ENCODE measurements around the gene TRIP4.

Gene TRIP4

GRCh38 chr15:64500695-64501395, 113.2 kb downstream of the TRIP4 start:
- Histone ChIP-seq H3K4me1 (no peaks in the 10 kb centered on the region), H3K9me3 (no peaks in the 10 kb centered on the region), H3K4me3 (no peak overlapping the region), H3K36me3 (replicated peaks) (peaks cover 52% of the 10 kb centered on the region), H3K27me3 (ENCODE audit: low read depth) (no peaks in the 10 kb centered on the region)
- no peak for DNase-seq (ENCODE audit: low spot score in 2 of 2)
- in situ Hi-C loops (cut with MboI; ENCODE audit: low sequenced_read_pairs) = no loop called here

DNA sequence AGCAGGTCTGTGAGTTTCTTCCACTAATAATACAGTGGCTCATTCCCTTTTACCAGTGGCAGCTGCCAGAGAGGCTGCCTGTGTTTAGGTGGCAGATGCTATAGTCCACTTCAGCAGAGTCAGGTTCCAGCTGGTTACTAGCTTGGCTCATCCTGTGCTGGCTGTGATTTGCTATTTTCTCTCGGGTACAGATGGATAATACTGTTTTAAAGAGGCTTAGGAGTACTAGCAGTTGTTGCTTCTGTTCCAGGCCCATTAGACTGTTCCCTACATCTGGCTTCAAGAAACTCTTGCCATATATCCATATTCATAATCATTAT, 113.7 kb downstream of the TRIP4 start:
- in situ Hi-C loops (cut with MboI; ENCODE audit: low sequenced_read_pairs) = no loop called here
- H3K4me3 ChIP-seq = no peak overlapping the region
- peaks cover 47% of the 10 kb centered on the region for H3K36me3 ChIP-seq (replicated peaks)
- no peaks in the 10 kb centered on the region for H3K4me1 ChIP-seq
- no peaks in the 10 kb centered on the region for H3K9me3 ChIP-seq
- DNase-seq (ENCODE audit: low spot score in 2 of 2) = no peak
- H3K27me3 ChIP-seq (ENCODE audit: low read depth) = no peaks in the 10 kb centered on the region

DNA sequence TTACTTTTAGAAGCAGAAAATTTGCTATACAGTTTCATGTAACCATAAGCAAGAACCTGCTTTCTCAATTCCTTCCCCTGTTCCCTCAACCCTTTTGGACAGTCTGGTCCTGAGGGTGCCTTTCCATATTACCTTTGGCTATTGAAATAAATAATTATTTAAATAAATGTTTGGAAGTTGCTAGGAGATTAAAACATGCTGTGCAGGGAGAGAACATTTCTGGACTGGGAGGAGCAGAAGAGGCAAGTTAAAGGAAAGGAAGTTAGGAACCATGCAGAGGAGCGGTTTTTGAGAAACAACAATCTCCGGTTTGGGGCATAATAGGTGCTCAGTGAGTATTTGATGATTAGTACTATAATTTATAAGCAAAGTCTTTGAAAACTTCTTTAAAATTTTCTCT, 114.5 kb downstream of the TRIP4 start:
- Histone ChIP-seq H3K4me3 (no peak overlapping the region), H3K36me3 (replicated peaks) (peaks cover 47% of the 10 kb centered on the region), H3K9me3 (no peaks in the 10 kb centered on the region), H3K27me3 (ENCODE audit: low read depth) (no peaks in the 10 kb centered on the region), H3K4me1 (no peaks in the 10 kb centered on the region)
- in situ Hi-C loops (cut with MboI; ENCODE audit: low sequenced_read_pairs) = no loop called here
- no peak for DNase-seq (ENCODE audit: low spot score in 2 of 2)

GRCh38 chr15:64502551-64502950, 114.9 kb downstream of the TRIP4 start:
- no peak for DNase-seq (ENCODE audit: low spot score in 2 of 2)
- Histone ChIP-seq H3K4me3 (no peak overlapping the region), H3K4me1 (no peaks in the 10 kb centered on the region), H3K27me3 (ENCODE audit: low read depth) (no peaks in the 10 kb centered on the region), H3K36me3 (replicated peaks) (peaks cover 47% of the 10 kb centered on the region), H3K9me3 (no peaks in the 10 kb centered on the region)
- in situ Hi-C loops (cut with MboI; ENCODE audit: low sequenced_read_pairs) = no loop called here

- H3K9me3 ChIP-seq = no peaks in the 10 kb centered on the region
- DNase-seq (ENCODE audit: low spot score in 2 of 2) = peak in 1 of 2 experiments; percentile 31
- no peak overlapping the region for H3K4me3 ChIP-seq
- no peaks in the 10 kb centered on the region for H3K27me3 ChIP-seq (ENCODE audit: low read depth)
- in situ Hi-C loops (cut with MboI; ENCODE audit: low sequenced_read_pairs) = no loop called here
- H3K4me1 ChIP-seq = no peaks in the 10 kb centered on the region
- peaks cover 47% of the 10 kb centered on the region for H3K36me3 ChIP-seq (replicated peaks)
These were observed 115.6 kb downstream of the TRIP4 start for GRCh38 chr15:64503197-64503596.

GRCh38 chr15:64503640-64504039, 116.0 kb downstream of the TRIP4 start:
- Histone ChIP-seq H3K4me1 (no peaks in the 10 kb centered on the region), H3K27me3 (ENCODE audit: low read depth) (no peaks in the 10 kb centered on the region), H3K36me3 (replicated peaks) (peaks cover 46% of the 10 kb centered on the region), H3K4me3 (no peak overlapping the region), H3K9me3 (no peaks in the 10 kb centered on the region)
- in situ Hi-C loops (cut with MboI; ENCODE audit: low sequenced_read_pairs) = no loop called here
- no peak for DNase-seq (ENCODE audit: low spot score in 2 of 2)
